Lower leg skin (tissue), 3 donors: ENCODE data around the gene LTB4R.

Source experiments
- CTCF ChIP-seq, 3 donors: fragments of 450-650 bp; IDR thresholded peaks; one replicate each; pipeline ENCODE4 v1.5.1; 2016; ENCODE audit warnings: antibody characterized with exemption in 3 of 3, mild to moderate bottlenecking in 3 of 3, moderate library complexity in 2 of 3
- POLR2A ChIP-seq, 2 donors: fragments of 450-650 bp; IDR thresholded peaks; one replicate each; pipeline ENCODE4 v1.6.1; 2016 to 2017; ENCODE audit warnings: antibody characterized with exemption in 2 of 2, mild to moderate bottlenecking in 1 of 2, moderate library complexity in 1 of 2

GRCh38 chr14:24307575-24308341 is 3.5 kb upstream of the LTB4R start, which contains the start of gene CIDEB:
- TF ChIP-seq POLR2A (IDR thresholded peaks at IDR 0.05) (no peak), CTCF (IDR thresholded peaks at IDR 0.05) (peak in 1 of 3 donors; percentile 77)
